ENCODE results near the gene INTS3.

Gene INTS3

GRCh38 chr1:153799566-153800465 is 72.0 kb downstream of the INTS3 start:
- TF ChIP-seq, protein P1, sequence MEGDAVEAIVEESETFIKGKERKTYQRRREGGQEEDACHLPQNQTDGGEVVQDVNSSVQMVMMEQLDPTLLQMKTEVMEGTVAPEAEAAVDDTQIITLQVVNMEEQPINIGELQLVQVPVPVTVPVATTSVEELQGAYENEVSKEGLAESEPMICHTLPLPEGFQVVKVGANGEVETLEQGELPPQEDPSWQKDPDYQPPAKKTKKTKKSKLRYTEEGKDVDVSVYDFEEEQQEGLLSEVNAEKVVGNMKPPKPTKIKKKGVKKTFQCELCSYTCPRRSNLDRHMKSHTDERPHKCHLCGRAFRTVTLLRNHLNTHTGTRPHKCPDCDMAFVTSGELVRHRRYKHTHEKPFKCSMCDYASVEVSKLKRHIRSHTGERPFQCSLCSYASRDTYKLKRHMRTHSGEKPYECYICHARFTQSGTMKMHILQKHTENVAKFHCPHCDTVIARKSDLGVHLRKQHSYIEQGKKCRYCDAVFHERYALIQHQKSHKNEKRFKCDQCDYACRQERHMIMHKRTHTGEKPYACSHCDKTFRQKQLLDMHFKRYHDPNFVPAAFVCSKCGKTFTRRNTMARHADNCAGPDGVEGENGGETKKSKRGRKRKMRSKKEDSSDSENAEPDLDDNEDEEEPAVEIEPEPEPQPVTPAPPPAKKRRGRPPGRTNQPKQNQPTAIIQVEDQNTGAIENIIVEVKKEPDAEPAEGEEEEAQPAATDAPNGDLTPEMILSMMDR (conservative IDR thresholded peaks at IDR 0.05; ENCODE audit: low read length): no peak
- TF ChIP-seq EZH2phosphoT487 (IDR thresholded peaks at IDR 0.05; ENCODE audit: borderline replicate concordance): no peak
- no peaks in the 10 kb centered on the region for H3K9me2 ChIP-seq (replicated peaks; ENCODE audit: low read depth, low read length)
- H2AFZ ChIP-seq (ENCODE audit: low read length): no peak overlapping the region
- H3K36me3 ChIP-seq (ENCODE audit: insufficient read depth, low read length): no peaks in the 10 kb centered on the region; the same call in 1 of the 2 replicates
- H3K4me3 ChIP-seq (ENCODE audit: low read length, poor library complexity, severe bottlenecking): no peak overlapping the region
- no peaks in the 10 kb centered on the region for H3K4me1 ChIP-seq (ENCODE audit: insufficient read depth, low read length, poor library complexity, severe bottlenecking)
- no peaks in the 10 kb centered on the region for H3K9me3 ChIP-seq (ENCODE audit: insufficient read depth, low read depth, low read length)
- H3K4me2 ChIP-seq (ENCODE audit: low read depth, low read length, poor library complexity, severe bottlenecking): no peak overlapping the region
- no peaks in the 10 kb centered on the region for H3K79me2 ChIP-seq (ENCODE audit: insufficient read depth, low read length)
- H3K9ac ChIP-seq (ENCODE audit: low read depth, low read length, poor library complexity, severe bottlenecking): no peak overlapping the region
- H3K27me3 ChIP-seq (ENCODE audit: insufficient read depth, low read length, poor library complexity, severe bottlenecking): no peaks in the 10 kb centered on the region
- H4K20me1 ChIP-seq (ENCODE audit: insufficient read depth, low read length, poor library complexity, severe bottlenecking): no peaks in the 10 kb centered on the region
- no peaks in the 10 kb centered on the region for H3F3A ChIP-seq (ENCODE audit: low read depth)

DNA sequence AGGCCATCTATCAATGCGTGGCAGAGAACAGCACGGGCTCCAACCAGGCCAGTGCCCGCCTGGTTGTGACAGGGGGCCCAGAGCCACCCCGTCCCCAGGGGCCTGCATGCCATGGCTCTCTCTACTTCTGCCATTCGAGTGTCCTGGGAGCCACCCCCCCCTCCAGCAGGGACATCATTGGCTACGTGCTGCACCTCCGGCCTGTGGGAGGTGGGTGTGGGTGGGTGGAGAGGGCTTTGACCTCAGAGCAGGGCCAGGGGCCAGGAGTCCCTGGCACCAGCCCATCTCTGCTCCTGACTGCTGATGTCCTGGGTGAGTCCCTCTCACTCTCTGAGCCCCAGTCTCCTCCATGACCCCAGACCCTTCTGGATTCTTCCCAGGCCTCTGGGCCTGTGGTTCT is 72.7 kb downstream of the INTS3 start:
- H3K79me2 ChIP-seq (ENCODE audit: insufficient read depth, low read length): no peaks in the 10 kb centered on the region
- H4K20me1 ChIP-seq (ENCODE audit: insufficient read depth, low read length, poor library complexity, severe bottlenecking): no peaks in the 10 kb centered on the region
- H2AFZ ChIP-seq (ENCODE audit: low read length): no peak overlapping the region
- H3K9ac ChIP-seq (ENCODE audit: low read depth, low read length, poor library complexity, severe bottlenecking): no peak overlapping the region
- no peaks in the 10 kb centered on the region for H3F3A ChIP-seq (ENCODE audit: low read depth)
- H3K27me3 ChIP-seq (ENCODE audit: insufficient read depth, low read length, poor library complexity, severe bottlenecking): no peaks in the 10 kb centered on the region
- TF ChIP-seq, protein P1 (conservative IDR thresholded peaks at IDR 0.05; ENCODE audit: low read length): no peak
- no peak for TF ChIP-seq EZH2phosphoT487 (IDR thresholded peaks at IDR 0.05; ENCODE audit: borderline replicate concordance)
- no peaks in the 10 kb centered on the region for H3K9me3 ChIP-seq (ENCODE audit: insufficient read depth, low read depth, low read length)
- H3K4me2 ChIP-seq (ENCODE audit: low read depth, low read length, poor library complexity, severe bottlenecking): no peak overlapping the region
- no peaks in the 10 kb centered on the region for H3K9me2 ChIP-seq (replicated peaks; ENCODE audit: low read depth, low read length)
- no peaks in the 10 kb centered on the region for H3K4me1 ChIP-seq (ENCODE audit: insufficient read depth, low read length, poor library complexity, severe bottlenecking)
- H3K36me3 ChIP-seq (ENCODE audit: insufficient read depth, low read length): no peaks in the 10 kb centered on the region; the same call in 1 of the 2 replicates
- H3K4me3 ChIP-seq (ENCODE audit: low read length, poor library complexity, severe bottlenecking): no peak overlapping the region

DNA sequence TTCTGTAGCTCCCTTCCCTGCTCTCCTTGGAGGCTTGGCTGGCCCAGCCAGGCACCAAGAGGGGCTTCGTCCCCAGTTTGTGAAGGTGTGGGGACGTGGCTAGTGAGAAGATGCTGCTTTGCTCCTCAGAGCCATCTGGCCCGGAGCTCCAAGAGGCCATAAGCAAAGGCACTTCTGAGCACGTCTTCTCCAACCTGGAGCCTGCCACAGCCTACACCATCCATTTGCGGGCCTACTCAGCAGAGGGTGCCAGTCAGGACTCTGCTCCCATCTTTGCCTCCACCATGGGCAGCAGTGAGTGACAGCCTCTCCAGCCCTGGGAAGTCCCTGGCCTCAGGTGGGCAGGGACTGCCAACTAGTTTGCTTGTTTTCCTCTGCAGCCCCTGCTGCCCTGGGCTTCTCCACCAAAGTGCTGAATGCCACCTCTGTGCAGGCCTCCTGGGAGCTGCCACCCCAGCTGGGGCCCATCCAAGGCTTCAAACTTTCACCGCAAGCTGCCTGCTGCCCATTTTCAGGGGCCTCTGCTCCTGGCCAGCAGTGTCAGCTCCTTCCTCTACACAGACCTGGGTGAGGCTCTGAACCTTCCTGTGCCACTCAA is 73.3 kb downstream of the INTS3 start:
- no peak overlapping the region for H3K4me2 ChIP-seq (ENCODE audit: low read depth, low read length, poor library complexity, severe bottlenecking)
- H3F3A ChIP-seq (ENCODE audit: low read depth): no peaks in the 10 kb centered on the region
- no peaks in the 10 kb centered on the region for H3K4me1 ChIP-seq (ENCODE audit: insufficient read depth, low read length, poor library complexity, severe bottlenecking)
- H4K20me1 ChIP-seq (ENCODE audit: insufficient read depth, low read length, poor library complexity, severe bottlenecking): no peaks in the 10 kb centered on the region
- TF ChIP-seq, protein P1 (conservative IDR thresholded peaks at IDR 0.05; ENCODE audit: low read length): no peak
- TF ChIP-seq EZH2phosphoT487 (IDR thresholded peaks at IDR 0.05; ENCODE audit: borderline replicate concordance): no peak
- H3K9me2 ChIP-seq (replicated peaks; ENCODE audit: low read depth, low read length): no peaks in the 10 kb centered on the region
- no peak overlapping the region for H3K9ac ChIP-seq (ENCODE audit: low read depth, low read length, poor library complexity, severe bottlenecking)
- H3K79me2 ChIP-seq (ENCODE audit: insufficient read depth, low read length): no peaks in the 10 kb centered on the region
- H2AFZ ChIP-seq (ENCODE audit: low read length): no peak overlapping the region
- no peak overlapping the region for H3K4me3 ChIP-seq (ENCODE audit: low read length, poor library complexity, severe bottlenecking)
- no peaks in the 10 kb centered on the region for H3K9me3 ChIP-seq (ENCODE audit: insufficient read depth, low read depth, low read length)
- no peaks in the 10 kb centered on the region for H3K27me3 ChIP-seq (ENCODE audit: insufficient read depth, low read length, poor library complexity, severe bottlenecking)
- H3K36me3 ChIP-seq (ENCODE audit: insufficient read depth, low read length): no peaks in the 10 kb centered on the region; the same call in 1 of the 2 replicates
